Mesenchymal stem cell (in vitro differentiated cells and primary cell): ENCODE results near the gene DAPP1.
A peak's percentile ranks its signal among the peaks of the same experiment; 100 is the strongest.

Source experiments
- DNase-seq: peaks from one replicate; pipeline ENCODE4 v3.0.0-alpha.2; 2013
- H2AFZ ChIP-seq: one replicate; pipeline ENCODE4 v1.6.1; 2013; ENCODE audit warnings: low read depth, mild to moderate bottlenecking, control low read depth, inconsistent platforms, low read length, moderate library complexity
- H2AK5ac ChIP-seq: 2 replicates; pipeline ENCODE4 v1.6.1; 2013; ENCODE audit warnings: low read length, moderate library complexity, mild to moderate bottlenecking, inconsistent platforms; ENCODE audit not compliant: severe bottlenecking
- H2BK120ac ChIP-seq: one replicate; pipeline ENCODE4 v1.6.1; 2013; ENCODE audit warnings: low read depth, mild to moderate bottlenecking, inconsistent platforms, low read length, moderate library complexity
- H2BK12ac ChIP-seq, 2 experiments: one replicate each; pipeline ENCODE4 v1.6.1; 2013; ENCODE audit warnings: inconsistent platforms in 2 of 2, low read length in 2 of 2, mild to moderate bottlenecking in 2 of 2, moderate library complexity in 2 of 2, control low read depth in 1 of 2
- H2BK15ac ChIP-seq: one replicate; pipeline ENCODE4 v1.6.1; 2013; ENCODE audit warnings: mild to moderate bottlenecking, low read depth, inconsistent platforms; ENCODE audit not compliant: poor library complexity, severe bottlenecking
- H2BK5ac ChIP-seq: 2 replicates; pipeline ENCODE4 v1.6.1; 2013; ENCODE audit warnings: low read depth, mild to moderate bottlenecking, low read length, control low read depth, inconsistent platforms; ENCODE audit not compliant: poor library complexity, severe bottlenecking
- H3K14ac ChIP-seq, 2 experiments: one replicate each; pipeline ENCODE4 v1.6.1; 2013; ENCODE audit warnings: inconsistent platforms in 2 of 2, low read length in 2 of 2, control low read depth in 1 of 2, mild to moderate bottlenecking in 1 of 2, moderate library complexity in 1 of 2
- H3K18ac ChIP-seq, 2 experiments: one replicate each; pipeline ENCODE4 v1.6.1; 2013; ENCODE audit warnings: inconsistent platforms in 2 of 2, low read length in 2 of 2, control low read depth in 1 of 2, low read depth in 1 of 2, mild to moderate bottlenecking in 1 of 2
- H3K23ac ChIP-seq, 2 experiments: one replicate each; pipeline ENCODE4 v1.6.1; 2013; ENCODE audit warnings: inconsistent platforms in 2 of 2, low read length in 2 of 2, mild to moderate bottlenecking in 2 of 2, moderate library complexity in 2 of 2, control low read depth in 1 of 2
- H3K27ac ChIP-seq: 2 replicates; pipeline ENCODE4 v1.5.1; 2013; ENCODE audit warnings: mild to moderate bottlenecking, moderate library complexity, low read length, control low read depth, inconsistent platforms; ENCODE audit not compliant: poor library complexity, severe bottlenecking
- H3K27me3 ChIP-seq, 2 experiments: 2 replicates each; pipeline versions ENCODE4 v1.6.1 to v1.7.0; 2013; ENCODE audit warnings: low read length in 2 of 2, mild to moderate bottlenecking in 2 of 2, moderate library complexity in 2 of 2, control low read depth in 1 of 2, inconsistent platforms in 1 of 2; ENCODE audit not compliant: control insufficient read depth in 1 of 2, insufficient read depth in 1 of 2
- H3K36me3 ChIP-seq, 2 experiments: 2 replicates each; pipeline versions ENCODE4 v1.6.1 to v1.7.0; 2013; ENCODE audit warnings: low read length in 2 of 2, control low read depth in 1 of 2, inconsistent platforms in 1 of 2, low read depth in 1 of 2, mild to moderate bottlenecking in 1 of 2; ENCODE audit not compliant: insufficient read depth in 2 of 2, control insufficient read depth in 1 of 2
- H3K4ac ChIP-seq, 2 experiments: one replicate each; pipeline ENCODE4 v1.6.1; 2013; ENCODE audit warnings: inconsistent platforms in 2 of 2, low read length in 2 of 2, mild to moderate bottlenecking in 2 of 2, moderate library complexity in 2 of 2, control low read depth in 1 of 2, low read depth in 1 of 2
- H3K4me1 ChIP-seq: 2 replicates; pipeline ENCODE4 v1.6.1; 2013; ENCODE audit warnings: low read depth, low read length, control low read depth; ENCODE audit not compliant: control insufficient read depth, insufficient read depth
- H3K4me2 ChIP-seq: 2 replicates; pipeline ENCODE4 v1.6.1; 2013; ENCODE audit warnings: low read length, mild to moderate bottlenecking, inconsistent platforms; ENCODE audit not compliant: poor library complexity, severe bottlenecking
- H3K4me3 ChIP-seq, 2 experiments: 2 replicates each; pipeline versions ENCODE4 v1.5.1 to v1.7.0; 2013; ENCODE audit warnings: low read length in 2 of 2, mild to moderate bottlenecking in 2 of 2, control low read depth in 1 of 2, low read depth in 1 of 2; ENCODE audit not compliant: insufficient read depth in 1 of 2
- H3K79me1 ChIP-seq: replicated peaks from 2 replicates; pipeline ENCODE4 v1.6.1; 2013; ENCODE audit warnings: mild to moderate bottlenecking, control low read depth, low read length, inconsistent platforms; ENCODE audit not compliant: poor library complexity, severe bottlenecking
- H3K9ac ChIP-seq: 2 replicates; pipeline ENCODE4 v1.7.0; 2013; ENCODE audit warnings: mild to moderate bottlenecking, low read length, moderate library complexity
- H3K9me3 ChIP-seq: 2 replicates; pipeline ENCODE4 v1.7.0; 2013; ENCODE audit warnings: mild to moderate bottlenecking, low read length; ENCODE audit not compliant: control insufficient read depth
- H4K8ac ChIP-seq: one replicate; pipeline ENCODE4 v1.6.1; 2013; ENCODE audit warnings: inconsistent platforms, mild to moderate bottlenecking, low read length, moderate library complexity
- H4K91ac ChIP-seq: one replicate; pipeline ENCODE4 v1.6.1; 2013; ENCODE audit warnings: mild to moderate bottlenecking, low read length, inconsistent platforms
- WGBS: methylation state at CpG from one replicate; pipeline ENCODE4 v1.1.7; 2013; ENCODE audit warnings: mixed read lengths; 5-methylcytosine and 5-hydroxymethylcytosine counted together

Gene DAPP1

GRCh38 chr4:99838927-99839326 lies 22.3 kb downstream of the DAPP1 start:
- Histone ChIP-seq H2BK120ac (no peak overlapping the region), H3K14ac (no peak overlapping the region), H3K9ac (no peak overlapping the region), H2BK15ac (no peak overlapping the region), H4K8ac (no peak overlapping the region), H3K4ac (no peak overlapping the region), H3K4me3 (no peak overlapping the region), H2BK12ac (no peak overlapping the region), H3K4me1 (no peaks in the 10 kb centered on the region), H4K91ac (no peak overlapping the region), H3K18ac (no peak overlapping the region), H2BK5ac (no peak overlapping the region), H2AK5ac (no peak overlapping the region), H3K79me1 (no peaks in the 10 kb centered on the region), H2AFZ (no peak overlapping the region), H3K9me3 (no peaks in the 10 kb centered on the region), H3K36me3 (no peaks in the 10 kb centered on the region), H3K27me3 (no peaks in the 10 kb centered on the region), H3K27ac (no peak overlapping the region), H3K23ac (peak overlapping the region in 1 of 2 experiments; percentile 38), H3K4me2 (no peak overlapping the region)
- WGBS = 94% methylated on average over 2 of the region's 2 CpGs
- DNase-seq = no peak

- no peak for DNase-seq
- Histone ChIP-seq H3K4me1 (no peaks in the 10 kb centered on the region), H4K91ac (no peak overlapping the region), H3K4ac (no peak overlapping the region), H3K36me3 (no peaks in the 10 kb centered on the region), H3K27me3 (no peaks in the 10 kb centered on the region), H3K27ac (no peak overlapping the region), H3K9ac (no peak overlapping the region), H3K79me1 (no peaks in the 10 kb centered on the region), H3K9me3 (no peaks in the 10 kb centered on the region), H3K23ac (no peak overlapping the region), H3K18ac (no peak overlapping the region), H3K4me3 (no peak overlapping the region), H3K14ac (no peak overlapping the region), H2AK5ac (no peak overlapping the region), H4K8ac (no peak overlapping the region), H2AFZ (no peak overlapping the region), H2BK120ac (no peak overlapping the region), H2BK15ac (no peak overlapping the region), H2BK12ac (no peak overlapping the region), H3K4me2 (no peak overlapping the region), H2BK5ac (no peak overlapping the region)
- 92% methylated on average over 4 of the region's 4 CpGs for WGBS
These were observed 24.5 kb downstream of the DAPP1 start for GRCh38 chr4:99841129-99841528.

GRCh38 chr4:99843413-99843812 lies 26.8 kb downstream of the DAPP1 start:
- Histone ChIP-seq H3K14ac (no peak overlapping the region), H3K4me2 (no peak overlapping the region), H2BK5ac (no peak overlapping the region), H3K23ac (no peak overlapping the region), H3K36me3 (no peaks in the 10 kb centered on the region), H2BK120ac (no peak overlapping the region), H3K4me3 (no peak overlapping the region), H3K18ac (no peak overlapping the region), H2BK12ac (no peak overlapping the region), H3K4ac (no peak overlapping the region), H3K9ac (no peak overlapping the region), H4K91ac (no peak overlapping the region), H3K79me1 (no peaks in the 10 kb centered on the region), H2AFZ (no peak overlapping the region), H3K4me1 (no peaks in the 10 kb centered on the region), H3K27ac (no peak overlapping the region), H4K8ac (no peak overlapping the region), H2AK5ac (no peak overlapping the region), H2BK15ac (no peak overlapping the region), H3K27me3 (no peaks in the 10 kb centered on the region), H3K9me3 (no peaks in the 10 kb centered on the region)
- DNase-seq = no peak

- H2BK120ac ChIP-seq = no peak overlapping the region
- H3K9ac ChIP-seq = no peak overlapping the region
- H4K8ac ChIP-seq = no peak overlapping the region
- H3K27me3 ChIP-seq = no peaks in the 10 kb centered on the region
- no peak overlapping the region for H2AFZ ChIP-seq
- H3K4me3 ChIP-seq = no peak overlapping the region
- H3K79me1 ChIP-seq = no peaks in the 10 kb centered on the region
- no peak overlapping the region for H3K14ac ChIP-seq
- no peak overlapping the region for H2BK5ac ChIP-seq
- no peak overlapping the region for H3K4ac ChIP-seq
- no peaks in the 10 kb centered on the region for H3K9me3 ChIP-seq
- H3K36me3 ChIP-seq = no peaks in the 10 kb centered on the region
- no peak overlapping the region for H2AK5ac ChIP-seq
- no peak overlapping the region for H2BK15ac ChIP-seq
- no peaks in the 10 kb centered on the region for H3K4me1 ChIP-seq
- DNase-seq = no peak
- 89% methylated on average over 6 of the region's 7 CpGs for WGBS
- no peak overlapping the region for H3K23ac ChIP-seq
- H3K18ac ChIP-seq = no peak overlapping the region
- H2BK12ac ChIP-seq = no peak overlapping the region
- no peak overlapping the region for H3K4me2 ChIP-seq
- no peak overlapping the region for H3K27ac ChIP-seq
- H4K91ac ChIP-seq = no peak overlapping the region
These were observed 27.4 kb downstream of the DAPP1 start for GRCh38 chr4:99844048-99844447.
